Activated naive CD4-positive, alpha-beta T cell treated with anti-CD3 and anti-CD28 coated beads, Interleukin-2, amount 50 U/mL, for 72 hours (primary cell): Measurements from ENCODE around the gene COG4. TPM values are rescaled to one million over a fixed set of nuclear protein-coding genes. Genes with fewer than 3 reads are reported as not detected.
"Not testable (repeated sequence)": the region's sequence is repeated elsewhere in the genome, so short reads cannot be mapped to it uniquely, and the experiment has no call there.

ENCODE experiments used
- ATAC-seq, 2 donors: fragments of 150-1000 bp; cut with Tn5 transposase; 2 replicates each; pipeline ENCODE4 v1.10.0; 2021; ENCODE audit warnings: mild to moderate bottlenecking in 2 of 2, moderate library complexity in 2 of 2
- DNase-seq, 2 donors: peaks; one replicate each; pipeline ENCODE4 v3.0.0; 2021 to 2022; ENCODE audit warnings: low spot score in 2 of 2
- H3K27ac Mint-ChIP-seq, 2 donors: one replicate each; pipeline ENCODE4 v1.8.0; 2022; ENCODE audit warnings: mild to moderate bottlenecking in 2 of 2, mixed read lengths in 2 of 2
- H3K36me3 Mint-ChIP-seq, 2 donors: one replicate each; pipeline ENCODE4 v1.8.0; 2022; ENCODE audit warnings: mixed read lengths in 2 of 2
- H3K9me3 Mint-ChIP-seq, 2 donors: one replicate each; pipeline ENCODE4 v1.8.0; 2022; ENCODE audit warnings: mixed read lengths in 2 of 2
- total RNA-seq, 2 donors: library from RNA; stranded (reverse); gene quantifications; one replicate each; pipeline ENCODE4 v1.2.3, GENCODE V29; 2022

COG4 gene
- total RNA-seq, 2 donors from 2014 or later = 37.5 to 41.2 TPM

DNA sequence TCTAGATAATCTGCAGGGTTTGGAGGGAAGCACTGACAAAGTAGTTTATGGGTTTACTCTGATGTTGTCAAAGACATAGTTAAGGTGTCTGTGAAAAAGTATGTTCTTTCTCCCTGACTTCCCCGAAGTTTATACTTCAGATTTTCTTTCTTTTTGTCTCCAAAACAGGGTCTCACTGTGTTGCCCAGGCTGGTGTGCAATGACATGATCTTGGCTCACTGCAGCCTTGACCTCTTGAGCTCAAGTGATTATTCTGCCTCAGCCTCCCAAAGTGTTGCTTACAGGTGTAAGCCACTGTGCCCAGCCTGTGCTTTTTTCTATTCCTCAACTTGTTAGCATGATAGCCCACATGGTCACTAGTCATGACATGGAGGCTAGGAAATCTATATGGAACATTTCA is 21.2 kb upstream of the COG4 start:
- no peak for ATAC-seq
- Mint-ChIP-seq H3K9me3 (no peaks in the 10 kb centered on the region), H3K27ac (no peak overlapping the region), H3K36me3 (peaks cover 9 to 47% of the 10 kb centered on the region in 2 donors)
- DNase-seq = no peak

- DNase-seq = no peak
- peaks cover 19 to 50% of the 10 kb centered on the region in 2 donors for H3K36me3 Mint-ChIP-seq
- no peak overlapping the region for H3K27ac Mint-ChIP-seq
- no peaks in the 10 kb centered on the region for H3K9me3 Mint-ChIP-seq
- ATAC-seq = no peak
Measured at GRCh38 chr16:70540994-70541393, 17.6 kb upstream of the COG4 start.

DNA sequence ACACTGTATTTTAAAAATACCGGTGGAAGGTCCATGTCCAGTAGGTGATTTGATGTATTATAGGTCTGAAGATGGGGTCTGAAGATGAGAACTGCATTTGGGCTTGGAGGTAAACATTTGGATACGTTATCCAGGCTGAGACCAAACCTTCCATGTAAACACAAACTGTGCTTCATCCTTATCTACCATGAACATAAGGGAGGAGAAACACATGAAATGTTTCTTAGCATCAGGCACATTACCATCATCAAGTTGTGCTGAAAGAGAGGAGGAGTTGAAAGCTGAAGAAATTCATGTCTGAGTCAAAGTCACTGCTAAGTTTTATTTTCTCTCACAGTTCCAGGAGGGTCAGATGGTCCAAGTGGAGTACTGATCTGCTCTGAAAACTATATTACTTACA is 11.6 kb upstream of the COG4 start:
- peak overlapping the region in 1 of 2 donors; percentile 67 for H3K27ac Mint-ChIP-seq
- no peaks in the 10 kb centered on the region for H3K9me3 Mint-ChIP-seq
- ATAC-seq (no peak), DNase-seq (no peak)
- peaks cover 26 to 59% of the 10 kb centered on the region in 2 donors for H3K36me3 Mint-ChIP-seq

GRCh38 chr16:70529954-70530353 is 6.6 kb upstream of the COG4 start:
- H3K9me3 Mint-ChIP-seq, DNase-seq, ATAC-seq: not testable (repeated sequence)
- H3K27ac Mint-ChIP-seq = peak overlapping the region in 1 of 2 donors; percentile 29
- peaks cover 33 to 68% of the 10 kb centered on the region in 2 donors for H3K36me3 Mint-ChIP-seq

GRCh38 chr16:70529051-70529777 is 5.9 kb upstream of the COG4 start:
- peaks cover 39 to 71% of the 10 kb centered on the region in 2 donors for H3K36me3 Mint-ChIP-seq
- DNase-seq (peak in 1 of 2 donors; percentile 11), ATAC-seq (no peak)
- H3K27ac Mint-ChIP-seq = peak overlapping the region in 1 of 2 donors; percentile 36
- H3K9me3 Mint-ChIP-seq = no peaks in the 10 kb centered on the region

DNA sequence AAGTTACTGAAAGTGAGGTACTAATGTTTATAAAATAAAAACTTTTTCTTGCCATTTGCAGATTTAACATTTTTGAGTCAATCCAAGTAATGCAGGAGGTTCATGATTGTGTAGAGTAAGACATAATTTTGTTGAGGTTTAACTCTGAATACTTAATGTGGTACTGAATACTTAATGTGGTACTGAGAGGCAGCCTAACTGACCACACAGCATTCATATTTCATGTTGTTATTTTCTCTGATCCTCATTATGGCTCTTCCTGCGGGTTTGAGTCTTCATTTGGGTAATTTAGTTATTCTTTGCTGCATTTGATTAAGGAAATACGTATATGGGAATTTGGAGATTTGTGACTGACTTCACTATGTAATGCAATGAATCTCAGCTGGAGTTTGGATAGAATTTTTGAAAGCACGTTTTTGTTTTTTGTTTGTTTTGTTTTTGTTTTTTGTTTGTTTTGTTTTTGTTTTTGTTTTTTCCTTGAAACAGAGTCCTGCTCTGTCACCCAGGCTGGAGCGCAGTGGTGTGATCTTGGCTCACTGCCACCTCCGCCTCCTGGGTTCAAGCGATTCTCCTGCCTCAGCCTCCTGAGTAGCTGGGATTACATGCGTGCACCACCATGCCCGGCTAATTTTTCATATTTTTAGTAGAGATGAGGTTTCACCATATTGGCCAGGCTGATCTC is 4.1 kb upstream of the COG4 start:
- Mint-ChIP-seq H3K27ac (peak overlapping the region; percentile 2 to 33), H3K9me3 (no peaks in the 10 kb centered on the region), H3K36me3 (peaks cover 51 to 78% of the 10 kb centered on the region in 2 donors)
- ATAC-seq (no peak), DNase-seq (no peak)

GRCh38 chr16:70526403-70526802 is 3.0 kb upstream of the COG4 start:
- no peak for DNase-seq
- no peak for ATAC-seq
- Mint-ChIP-seq H3K36me3 (peaks cover 53 to 77% of the 10 kb centered on the region in 2 donors), H3K27ac (peak overlapping the region; percentile 19 to 71), H3K9me3 (no peaks in the 10 kb centered on the region)

DNA sequence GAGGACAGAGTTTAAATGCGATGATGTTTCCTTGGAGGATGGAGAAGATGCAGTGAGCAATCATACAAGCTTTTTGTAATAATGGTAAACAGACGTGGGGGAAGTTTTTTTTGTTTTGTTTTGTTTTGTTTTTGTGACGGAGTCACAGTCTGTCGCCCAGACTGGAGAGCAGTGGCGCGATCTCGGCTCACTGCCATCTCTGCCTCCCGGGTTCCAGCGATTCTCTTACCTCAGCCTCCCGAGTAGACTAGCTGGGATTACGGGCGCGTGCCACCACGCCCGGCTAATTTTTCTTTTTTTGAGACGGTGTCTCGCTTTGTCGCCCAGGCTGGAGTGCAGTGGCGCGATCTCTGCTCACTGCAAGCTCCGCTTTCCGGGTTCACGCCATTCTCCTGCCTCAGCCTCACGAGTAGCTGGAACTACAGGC is 1.1 kb upstream of the COG4 start:
- H3K9me3 Mint-ChIP-seq = not testable (repeated sequence)
- Mint-ChIP-seq H3K36me3 (peaks cover 53 to 64% of the 10 kb centered on the region in 2 donors), H3K27ac (peak overlapping the region; percentile 99 to 100)
- DNase-seq (peak; percentile 21 to 57), ATAC-seq (peak in 1 of 2 donors; percentile 2)

DNA sequence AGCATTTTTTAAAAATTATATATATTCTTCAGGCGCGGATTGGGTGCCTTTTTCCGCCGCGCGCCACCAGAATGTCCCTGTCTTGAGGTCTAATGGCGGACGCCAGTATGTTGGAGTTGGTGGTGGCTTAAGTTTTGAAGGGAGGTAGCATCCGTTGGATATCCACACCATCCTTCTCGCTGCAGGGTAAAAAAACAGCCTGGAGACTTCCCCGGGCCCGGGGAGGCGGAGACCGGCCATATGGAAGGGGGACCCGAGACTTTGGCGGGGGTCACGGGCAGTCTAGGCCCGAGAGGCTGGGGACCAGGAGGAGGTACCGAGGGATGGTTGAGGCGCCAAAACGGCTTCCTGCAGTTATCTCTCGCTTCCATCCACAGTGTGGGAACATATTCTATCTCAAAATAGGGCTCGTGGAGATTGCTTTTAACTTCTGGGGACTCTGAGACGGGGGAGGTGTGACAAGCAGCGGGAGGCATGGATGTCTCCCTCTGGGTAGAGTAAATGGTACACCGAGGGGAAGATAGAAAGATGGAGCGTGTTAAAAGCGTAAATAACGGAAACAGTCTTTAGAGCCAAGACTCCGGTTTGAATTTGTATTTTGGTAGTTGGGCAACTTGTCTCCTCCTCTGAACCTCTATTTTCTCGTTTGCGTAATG is 517 bp upstream of the COG4 start, which contains the start of gene SF3B3:
SF3B3 (plus strand) TSS at position 74 of the 656 bp plus-strand sequence. CDS start 2,841 bp downstream, outside the sequence.
- Mint-ChIP-seq H3K36me3 (peaks cover 53 to 60% of the 10 kb centered on the region in 2 donors), H3K9me3 (no peaks in the 10 kb centered on the region), H3K27ac (peak within 1 kb of the TSS; percentile 99 to 100)
- ATAC-seq = peak; percentile 67 to 74
- peak; percentile 67 to 79 for DNase-seq

DNA sequence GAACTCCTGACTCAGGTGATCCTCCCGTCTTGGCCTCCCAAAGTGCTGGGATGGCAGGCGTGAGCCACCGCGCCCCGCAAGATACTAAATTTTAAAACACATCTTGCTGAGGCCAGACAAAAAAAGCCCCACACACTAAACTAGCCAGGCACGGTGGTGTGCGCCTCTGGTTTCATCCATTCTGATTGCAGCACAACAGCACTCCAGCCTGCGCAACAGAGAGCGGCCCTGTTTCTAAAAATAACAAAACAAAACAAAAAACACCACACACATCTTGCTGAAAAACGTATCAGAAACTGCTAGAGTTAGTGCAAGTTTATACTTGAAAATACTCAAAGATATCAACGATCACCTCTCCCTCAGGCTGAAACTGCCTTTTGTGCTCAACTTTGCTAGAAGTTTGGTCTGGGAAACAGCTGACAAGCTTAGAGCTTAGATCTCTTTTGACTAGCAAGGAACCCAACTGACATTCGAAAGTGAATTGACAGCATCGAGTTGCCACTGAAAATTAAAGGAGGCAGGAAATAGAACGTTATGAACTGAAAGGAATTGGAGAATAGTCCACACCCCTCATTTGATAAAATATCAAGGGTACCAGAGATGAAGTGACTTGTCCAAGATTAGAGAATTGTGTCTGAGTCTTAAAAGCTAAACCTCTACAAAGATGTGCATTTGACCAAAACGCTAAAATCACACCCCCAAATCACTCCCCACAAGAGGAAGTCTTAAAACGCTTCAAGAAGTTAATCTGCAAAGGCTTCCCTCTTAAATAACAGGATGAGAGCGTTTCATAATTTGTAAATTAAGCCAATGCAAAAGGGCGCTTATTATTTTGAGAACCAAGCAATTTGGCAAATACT is 908 bp downstream of the COG4 start:
- Mint-ChIP-seq H3K36me3 (peaks cover 46 to 56% of the 10 kb centered on the region in 2 donors), H3K9me3 (no peaks in the 10 kb centered on the region), H3K27ac (peak overlapping the region; percentile 99 to 100)
- no peak for DNase-seq
- no peak for ATAC-seq

DNA sequence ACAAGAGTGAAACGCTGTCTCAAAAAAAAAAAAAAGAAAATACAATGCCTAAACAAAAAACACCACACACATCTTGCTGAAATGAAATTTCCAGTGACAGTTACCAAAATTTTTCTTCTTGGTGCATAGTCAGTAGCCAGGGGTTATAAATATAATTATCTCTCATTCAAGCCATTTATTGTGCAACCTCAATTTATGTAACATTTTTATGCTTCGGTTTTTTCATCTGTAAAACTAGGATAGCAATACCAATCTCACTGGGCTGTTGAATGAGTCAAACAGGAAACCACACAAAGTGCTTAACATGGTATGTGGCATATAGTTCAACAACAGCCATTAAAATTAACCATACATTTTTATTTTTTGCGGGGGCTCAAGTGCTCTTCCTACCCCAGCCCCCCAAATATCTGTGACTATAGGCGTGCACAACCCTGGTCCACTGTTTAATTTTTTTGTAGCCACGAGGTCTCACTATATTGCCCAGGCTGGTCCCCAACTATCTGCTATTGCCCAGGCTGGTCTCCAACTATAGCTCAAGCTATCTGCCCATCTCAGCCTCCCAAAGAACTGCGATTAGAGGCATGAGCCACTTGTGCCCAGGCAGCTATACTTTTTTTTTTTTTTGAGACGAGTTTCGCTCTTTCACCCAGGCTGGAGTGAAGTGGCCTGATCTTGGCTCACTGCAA is 2.6 kb downstream of the COG4 start:
- Mint-ChIP-seq H3K27ac (peak overlapping the region in 1 of 2 donors; percentile 41), H3K9me3 (no peaks in the 10 kb centered on the region), H3K36me3 (peaks cover 33 to 44% of the 10 kb centered on the region in 2 donors)
- DNase-seq = no peak
- ATAC-seq = peak; percentile 49 to 61

- Mint-ChIP-seq H3K27ac (no peak overlapping the region), H3K36me3 (peaks cover 0 to 2% of the 10 kb centered on the region in 2 donors), H3K9me3 (no peaks in the 10 kb centered on the region)
- DNase-seq = no peak
- no peak for ATAC-seq
Measured at GRCh38 chr16:70512456-70512855, 10.9 kb downstream of the COG4 start.

GRCh38 chr16:70511833-70512232 is 11.5 kb downstream of the COG4 start:
- H3K27ac Mint-ChIP-seq = no peak overlapping the region
- no peak for DNase-seq
- H3K9me3 Mint-ChIP-seq = no peaks in the 10 kb centered on the region
- ATAC-seq = peak in 1 of 2 donors; percentile 60
- no peaks in the 10 kb centered on the region for H3K36me3 Mint-ChIP-seq

DNA sequence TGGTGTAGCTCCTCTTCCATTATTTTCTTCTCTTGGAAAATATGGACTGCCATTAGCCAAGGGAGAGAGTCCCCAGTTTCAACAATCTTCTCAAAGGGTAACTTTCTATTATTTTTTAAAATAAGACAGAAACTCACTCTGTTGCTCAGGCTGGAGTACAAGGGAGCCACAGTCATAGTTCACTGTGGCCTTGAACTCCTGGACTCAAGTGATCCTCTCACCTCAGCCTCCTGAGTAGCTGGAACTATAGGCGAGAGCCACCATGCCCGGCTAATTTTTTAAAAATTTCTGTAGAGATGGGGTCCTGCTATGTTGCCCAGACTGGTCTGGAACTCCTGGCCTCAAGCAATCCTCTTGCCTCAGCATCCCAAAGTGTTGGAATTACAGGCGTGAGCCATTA is 13.1 kb downstream of the COG4 start:
- Mint-ChIP-seq H3K27ac (peak overlapping the region in 1 of 2 donors; percentile 66), H3K36me3 (no peaks in the 10 kb centered on the region), H3K9me3 (no peaks in the 10 kb centered on the region)
- DNase-seq = no peak
- ATAC-seq = no peak

DNA sequence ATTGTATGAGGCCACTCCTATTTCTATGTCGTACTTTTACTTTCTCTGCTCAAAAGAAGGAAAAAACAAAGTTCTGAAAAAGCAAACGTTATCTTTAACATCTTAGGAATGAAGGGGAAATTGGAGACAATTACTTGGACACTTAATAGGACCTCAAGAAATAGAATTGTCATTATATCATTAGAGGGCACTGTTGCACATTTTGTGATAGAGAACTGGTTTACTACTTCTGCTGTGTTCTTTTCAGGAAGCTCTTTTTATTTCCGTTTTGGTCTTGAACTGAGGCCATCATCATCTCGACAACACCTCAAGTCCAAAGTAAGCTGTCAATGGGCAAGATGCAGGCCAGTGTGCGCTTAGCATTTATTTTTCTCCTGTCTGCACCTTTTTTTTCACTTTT is 14.6 kb downstream of the COG4 start:
- no peak for ATAC-seq

DNA sequence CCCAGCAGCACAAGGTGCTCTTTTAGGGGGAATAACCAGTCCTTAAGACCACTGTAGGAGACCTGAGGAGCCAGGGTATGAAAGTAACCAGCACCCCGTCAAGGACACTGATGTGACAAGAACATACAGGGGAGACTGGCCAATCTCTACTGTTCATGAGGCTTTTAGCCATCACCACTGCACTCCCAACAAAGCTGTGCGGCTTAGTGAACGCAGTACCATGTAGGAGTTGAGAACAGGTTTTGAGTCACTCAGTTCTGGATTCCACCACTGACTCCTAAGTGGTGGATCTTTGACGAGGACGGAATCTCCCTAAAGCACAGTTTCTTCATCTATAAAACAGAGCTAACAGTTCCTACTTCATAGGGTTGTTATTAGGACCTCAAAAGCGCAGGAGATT is 26.8 kb downstream of the COG4 start:
- Mint-ChIP-seq H3K36me3 (no peaks in the 10 kb centered on the region), H3K9me3 (no peaks in the 10 kb centered on the region), H3K27ac (peak overlapping the region in 1 of 2 donors; percentile 20)
- ATAC-seq (peak; percentile 69 to 82), DNase-seq (no peak)

More for the DNA sequence above, 14.6 kb downstream of the COG4 start:
- Mint-ChIP-seq H3K9me3 (no peaks in the 10 kb centered on the region), H3K27ac (peak overlapping the region in 1 of 2 donors; percentile 81), H3K36me3 (no peaks in the 10 kb centered on the region)
- DNase-seq = no peak
